Kidney (tissue), 14 donors: Measurements from ENCODE around the gene SEMA5A. TPM values are rescaled to one million over a fixed set of nuclear protein-coding genes. Genes with fewer than 3 reads are reported as not detected.
A peak's percentile ranks its signal among the peaks of the same experiment; 100 is the strongest.

ENCODE experiments used
- DNase-seq, 5 donors: peaks; one replicate each; pipeline ENCODE4 v3.0.0-alpha.2; 2013 to 2020
- FAIRE-seq: peaks from 2 replicates; lab custom pipeline; 2012; peaks lifted over from hg19 to GRCh38; lab: Jason Lieb, UNC
- H3K27ac ChIP-seq, 2 donors: one replicate each; pipeline ENCODE4 v1.7.0; 2013; ENCODE audit warnings: low read depth in 2 of 2, low read length in 2 of 2, inconsistent platforms in 1 of 2
- H3K27me3 ChIP-seq: one replicate; pipeline ENCODE4 v1.7.1; 2013; ENCODE audit warnings: low read length, inconsistent platforms; ENCODE audit not compliant: control insufficient read depth, insufficient read depth
- H3K36me3 ChIP-seq, 3 donors: one replicate each; pipeline versions ENCODE4 v1.7.0 to v1.7.1; 2013; ENCODE audit warnings: low read length in 3 of 3, control low read depth in 1 of 3, inconsistent platforms in 1 of 3; ENCODE audit not compliant: insufficient read depth in 3 of 3, control insufficient read depth in 2 of 3
- H3K4me1 ChIP-seq, 3 donors: one replicate each; pipeline versions ENCODE4 v1.7.0 to v1.7.1; 2013; ENCODE audit warnings: low read length in 3 of 3, inconsistent platforms in 1 of 3, low read depth in 1 of 3; ENCODE audit not compliant: control insufficient read depth in 2 of 3, insufficient read depth in 2 of 3
- H3K4me3 ChIP-seq, 3 donors: one replicate each; pipeline versions ENCODE4 v1.7.0 to v1.8.1; 2013; ENCODE audit warnings: low read length in 3 of 3, control low read depth in 1 of 3, inconsistent platforms in 1 of 3
- H3K9ac ChIP-seq, 3 donors: one replicate each; pipeline versions ENCODE4 v1.7.0 to v1.7.1; 2013; ENCODE audit warnings: low read length in 3 of 3, control low read depth in 1 of 3, inconsistent platforms in 1 of 3
- H3K9me3 ChIP-seq, 3 donors: one replicate each; pipeline versions ENCODE4 v1.7.0 to v1.7.1; 2013; ENCODE audit warnings: low read length in 3 of 3, control low read depth in 1 of 3, inconsistent platforms in 1 of 3; ENCODE audit not compliant: control insufficient read depth in 2 of 3, insufficient read depth in 1 of 3
- intact Hi-C: fragments of 100-400 bp; cut with DNase I; formaldehyde crosslinking; loops from one replicate; pipeline ENCODE4 v1.11.1; 2022
- polyA plus RNA-seq: library from polyadenylated mRNA; stranded (reverse); fragments of 350-450 nt; fragmentation: Illumina TruSeq; extraction: RNeasy Lipid Tissue Mini Kit (QIAGEN cat#74804); gene quantifications from one replicate; pipeline ENCODE4 v1.2.3, GENCODE V29; 2014; ENCODE audit warnings: low read depth, low replicate concordance; ENCODE audit not compliant: insufficient read depth
- total RNA-seq: library from RNA; stranded (reverse); fragmentation: NEBNext Ultra II Directional; extraction: Animal tissue kit (Norgen Biotek cat#: 25700); gene quantifications from one replicate; pipeline ENCODE4 v1.2.1, GENCODE V29; 2021
- TF ChIP-seq, protein P1 (sequence below): IDR thresholded peaks from 3 replicates; pipeline ENCODE4 v1.5.1; 2012; ENCODE audit warnings: mild to moderate bottlenecking, moderate library complexity, borderline replicate concordance; ENCODE audit not compliant: insufficient read depth; ENCODE audit errors: extremely low read depth
- donor health status: control.
- donor health status: control.
- donor health status: control.
- donor health status: control.
- donor health status: control.
- donor health status: DM: yes; HTN: yes; CAD: no.
- donor health status: Normal renal cell carcinoma (clear cell type).

Gene SEMA5A
- total and polyA plus RNA-seq, 2 donors from 2014 or later = 7.9 to 23.3 TPM

- H3K27me3 ChIP-seq = no peaks in the 10 kb centered on the region
- no peak overlapping the region for H3K9ac ChIP-seq
- H3K4me3 ChIP-seq = no peak overlapping the region
- no peaks in the 10 kb centered on the region for H3K9me3 ChIP-seq
- peak in 2 of 5 donors; percentile 31 to 45 for DNase-seq
- TF ChIP-seq, protein P1, sequence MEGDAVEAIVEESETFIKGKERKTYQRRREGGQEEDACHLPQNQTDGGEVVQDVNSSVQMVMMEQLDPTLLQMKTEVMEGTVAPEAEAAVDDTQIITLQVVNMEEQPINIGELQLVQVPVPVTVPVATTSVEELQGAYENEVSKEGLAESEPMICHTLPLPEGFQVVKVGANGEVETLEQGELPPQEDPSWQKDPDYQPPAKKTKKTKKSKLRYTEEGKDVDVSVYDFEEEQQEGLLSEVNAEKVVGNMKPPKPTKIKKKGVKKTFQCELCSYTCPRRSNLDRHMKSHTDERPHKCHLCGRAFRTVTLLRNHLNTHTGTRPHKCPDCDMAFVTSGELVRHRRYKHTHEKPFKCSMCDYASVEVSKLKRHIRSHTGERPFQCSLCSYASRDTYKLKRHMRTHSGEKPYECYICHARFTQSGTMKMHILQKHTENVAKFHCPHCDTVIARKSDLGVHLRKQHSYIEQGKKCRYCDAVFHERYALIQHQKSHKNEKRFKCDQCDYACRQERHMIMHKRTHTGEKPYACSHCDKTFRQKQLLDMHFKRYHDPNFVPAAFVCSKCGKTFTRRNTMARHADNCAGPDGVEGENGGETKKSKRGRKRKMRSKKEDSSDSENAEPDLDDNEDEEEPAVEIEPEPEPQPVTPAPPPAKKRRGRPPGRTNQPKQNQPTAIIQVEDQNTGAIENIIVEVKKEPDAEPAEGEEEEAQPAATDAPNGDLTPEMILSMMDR = no peak
- FAIRE-seq = no peak
- intact Hi-C loops = no loop called here
- H3K4me1 ChIP-seq = no peaks in the 10 kb centered on the region
- no peak overlapping the region for H3K27ac ChIP-seq
- no peaks in the 10 kb centered on the region for H3K36me3 ChIP-seq
These were observed 385.1 kb downstream of the SEMA5A start for GRCh38 chr5:9160747-9161146.

- Histone ChIP-seq H3K36me3 (no peaks in the 10 kb centered on the region), H3K27me3 (no peaks in the 10 kb centered on the region), H3K4me3 (no peak overlapping the region), H3K9ac (no peak overlapping the region), H3K27ac (no peak overlapping the region), H3K9me3 (no peaks in the 10 kb centered on the region), H3K4me1 (no peaks in the 10 kb centered on the region)
- TF ChIP-seq, protein P1 = no peak
- DNase-seq (no peak), FAIRE-seq (no peak)
- intact Hi-C loops = no loop called here
These were observed 388.1 kb downstream of the SEMA5A start for GRCh38 chr5:9157811-9158210.

DNA sequence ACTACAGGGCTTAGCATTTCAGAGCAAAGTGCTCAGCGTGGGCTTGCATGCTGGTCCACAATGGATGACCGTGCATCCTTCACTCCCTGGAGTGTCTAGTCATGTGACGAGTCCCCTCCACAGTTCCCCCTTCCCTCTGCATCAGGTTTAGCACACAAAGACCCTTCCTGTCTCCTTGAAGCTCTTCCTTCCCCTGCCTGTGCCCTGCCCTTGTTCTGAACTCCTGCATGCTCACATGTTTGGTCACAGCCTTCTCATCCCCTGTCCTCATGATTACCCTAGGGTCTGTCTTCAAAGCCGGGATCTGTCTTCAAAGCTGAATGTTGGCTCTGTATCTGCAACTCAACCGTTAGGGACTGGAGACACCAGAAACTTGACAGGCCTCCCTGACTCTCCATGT lies 388.9 kb downstream of the SEMA5A start:
- H3K9me3 ChIP-seq = no peaks in the 10 kb centered on the region
- H3K9ac ChIP-seq = no peak overlapping the region
- H3K27ac ChIP-seq = no peak overlapping the region
- H3K36me3 ChIP-seq = peaks cover 0 to 5% (median 0%) of the 10 kb centered on the region in 3 donors
- no peaks in the 10 kb centered on the region for H3K27me3 ChIP-seq
- intact Hi-C loops = no loop called here
- TF ChIP-seq, protein P1 = no peak
- DNase-seq (no peak), FAIRE-seq (no peak)
- no peaks in the 10 kb centered on the region for H3K4me1 ChIP-seq
- no peak overlapping the region for H3K4me3 ChIP-seq

- peaks cover 0 to 6% (median 0%) of the 10 kb centered on the region in 3 donors for H3K36me3 ChIP-seq
- DNase-seq = peak in 4 of 5 donors; percentile 33 to 64 (median 50)
- FAIRE-seq = no peak
- H3K27me3 ChIP-seq = no peaks in the 10 kb centered on the region
- intact Hi-C loops = no loop called here
- no peak overlapping the region for H3K9ac ChIP-seq
- TF ChIP-seq, protein P1 = peak; percentile 4
- H3K27ac ChIP-seq = no peak overlapping the region
- H3K4me1 ChIP-seq = no peaks in the 10 kb centered on the region
- no peaks in the 10 kb centered on the region for H3K9me3 ChIP-seq
- no peak overlapping the region for H3K4me3 ChIP-seq
These were observed 389.6 kb downstream of the SEMA5A start for GRCh38 chr5:9156282-9156681.
